ENCODE measurements around the gene MBP.

Gene MBP

GRCh38 chr18:77086034-77086433, 46.5 kb downstream of the MBP start:
- H3K27me3 ChIP-seq, result no peaks in the 10 kb centered on the region
- H3K36me3 ChIP-seq, result no peaks in the 10 kb centered on the region
- H3K27ac ChIP-seq, result peak overlapping the region; percentile 66 to 74
- intact Hi-C loops (cut with DNase I; ENCODE audit: low total_unique reads), result no loop called here
- peaks cover 0 to 43% (median 30%) of the 10 kb centered on the region in 4 donors for H3K4me1 ChIP-seq
- no peak for TF ChIP-seq CTCF (IDR thresholded peaks at IDR 0.05)
- H3K4me3 ChIP-seq, result no peak overlapping the region
- no peak for DNase-seq
- H3K9me3 ChIP-seq, result no peaks in the 10 kb centered on the region

- H3K4me1 ChIP-seq, result peaks cover 0 to 43% (median 30%) of the 10 kb centered on the region in 4 donors
- no peaks in the 10 kb centered on the region for H3K27me3 ChIP-seq
- H3K36me3 ChIP-seq, result no peaks in the 10 kb centered on the region
- H3K9me3 ChIP-seq, result no peaks in the 10 kb centered on the region
- intact Hi-C loops (cut with DNase I; ENCODE audit: low total_unique reads), result no loop called here
- no peak overlapping the region for H3K4me3 ChIP-seq
- H3K27ac ChIP-seq, result peak overlapping the region; percentile 17 to 66
- no peak for DNase-seq
- no peak for TF ChIP-seq CTCF (IDR thresholded peaks at IDR 0.05)
Measured at GRCh38 chr18:77084688-77085035, 47.9 kb downstream of the MBP start.

DNA sequence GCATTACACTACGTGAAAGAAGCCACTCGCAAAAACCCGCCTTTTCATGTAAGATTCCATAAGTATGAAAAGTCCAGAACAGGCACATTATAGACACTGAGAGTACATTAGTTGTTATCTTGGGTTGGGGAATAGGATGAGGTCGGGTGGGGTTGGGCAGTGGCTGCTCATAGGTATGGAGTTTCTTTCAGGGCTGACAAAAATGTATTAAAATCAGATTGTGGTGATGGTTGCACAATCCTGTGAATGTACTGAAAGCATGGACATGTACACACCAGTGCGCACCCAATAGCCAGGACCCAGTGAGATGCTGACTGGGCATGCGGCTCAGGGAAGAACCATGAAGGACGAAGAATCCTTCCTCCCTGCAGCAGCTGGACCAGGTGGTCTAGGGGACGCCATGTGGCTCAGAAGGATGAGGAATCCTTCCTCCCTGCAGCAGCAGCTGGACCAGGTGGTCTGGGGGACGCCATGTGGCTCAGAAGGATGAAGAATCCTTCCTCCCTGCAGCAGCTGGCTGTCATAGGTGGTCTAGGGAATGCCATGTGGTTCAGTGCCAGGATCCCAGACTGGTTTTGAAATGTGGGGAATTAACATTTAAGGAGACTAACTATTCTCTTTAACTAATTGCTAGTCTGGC, 50.1 kb downstream of the MBP start:
- no peak for DNase-seq
- intact Hi-C loops (cut with DNase I; ENCODE audit: low total_unique reads), result no loop called here
- TF ChIP-seq CTCF (IDR thresholded peaks at IDR 0.05), result no peak

GRCh38 chr18:77081390-77081778, 51.2 kb downstream of the MBP start:
- Histone ChIP-seq H3K4me1 (peaks cover 0 to 26% (median 16%) of the 10 kb centered on the region in 4 donors), H3K36me3 (no peaks in the 10 kb centered on the region), H3K27me3 (no peaks in the 10 kb centered on the region), H3K4me3 (no peak overlapping the region), H3K27ac (no peak overlapping the region), H3K9me3 (no peaks in the 10 kb centered on the region)
- intact Hi-C loops (cut with DNase I; ENCODE audit: low total_unique reads), result no loop called here
- no peak for TF ChIP-seq CTCF (IDR thresholded peaks at IDR 0.05)
- no peak for DNase-seq

More for the DNA sequence above, 50.1 kb downstream of the MBP start:
- Histone ChIP-seq H3K27ac (no peak overlapping the region), H3K9me3 (no peaks in the 10 kb centered on the region), H3K36me3 (no peaks in the 10 kb centered on the region), H3K4me3 (no peak overlapping the region), H3K27me3 (no peaks in the 10 kb centered on the region), H3K4me1 (peaks cover 0 to 36% (median 25%) of the 10 kb centered on the region in 4 donors)

DNA sequence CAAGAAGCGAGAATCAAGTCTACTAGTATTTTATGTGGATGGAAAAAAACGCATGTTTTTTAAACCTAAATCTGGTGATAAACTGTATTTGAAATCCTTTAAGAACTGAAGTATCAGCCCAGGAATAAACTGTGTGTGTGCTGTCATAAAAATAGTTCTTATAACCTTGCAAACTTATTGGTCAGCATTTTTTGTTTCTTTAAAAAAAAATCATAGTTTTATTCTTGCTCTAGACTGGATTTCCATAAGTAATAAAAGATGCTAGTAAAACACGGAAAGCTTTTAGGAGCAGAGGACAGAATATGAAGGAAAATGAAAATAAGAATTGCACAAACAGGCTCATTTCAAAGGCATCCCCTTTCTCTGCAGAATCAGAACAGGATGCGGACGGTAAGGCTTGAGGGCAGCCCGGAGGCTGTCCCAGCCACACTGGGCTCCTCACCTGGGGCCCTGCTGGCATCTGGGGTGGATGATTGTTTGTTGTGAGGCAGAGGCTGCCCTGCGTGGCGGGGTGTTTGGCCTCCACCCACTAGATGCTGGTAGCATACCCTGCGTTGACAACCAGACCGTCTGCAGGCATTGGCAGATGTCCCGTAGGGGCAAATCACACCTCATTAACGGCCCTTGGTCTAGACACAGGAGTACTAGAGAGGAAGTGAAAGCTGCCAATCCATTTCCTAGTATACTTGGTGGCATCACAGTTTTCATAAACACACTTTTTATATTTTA, 52.5 kb downstream of the MBP start:
- H3K36me3 ChIP-seq, result no peaks in the 10 kb centered on the region
- no peak overlapping the region for H3K27ac ChIP-seq
- peaks cover 0 to 13% (median 10%) of the 10 kb centered on the region in 4 donors for H3K4me1 ChIP-seq
- H3K9me3 ChIP-seq, result no peaks in the 10 kb centered on the region
- no peaks in the 10 kb centered on the region for H3K27me3 ChIP-seq
- no peak for DNase-seq
- no peak for TF ChIP-seq CTCF (IDR thresholded peaks at IDR 0.05)
- intact Hi-C loops (cut with DNase I; ENCODE audit: low total_unique reads), result no loop called here
- H3K4me3 ChIP-seq, result no peak overlapping the region
